Measurements from ENCODE around the gene ATP9B. TPM values are rescaled to one million over a fixed set of nuclear protein-coding genes. Genes with fewer than 3 reads are reported as not detected.

ATP9B gene
- total RNA-seq, 1 donor from 2014 or later = 34.1 TPM

GRCh38 chr18:79048245-79048632 lies 21.0 kb upstream of the ATP9B start:
- Mint-ChIP-seq H3K36me3 (no peaks in the 10 kb centered on the region), H3K27ac (no peak overlapping the region), H3K4me1 (ENCODE audit: unreplicated experiment) (no peaks in the 10 kb centered on the region), H3K9me3 (no peaks in the 10 kb centered on the region), H3K4me3 (no peak overlapping the region), H3K27me3 (peaks cover 4% of the 10 kb centered on the region)
- no peak for DNase-seq (ENCODE audit: extremely low spot score, unreplicated experiment)
- TF ChIP-seq CTCF (conservative IDR thresholded peaks at IDR 0.05) = no peak

- no peaks in the 10 kb centered on the region for H3K9me3 Mint-ChIP-seq
- no peaks in the 10 kb centered on the region for H3K36me3 Mint-ChIP-seq
- no peak for TF ChIP-seq CTCF (conservative IDR thresholded peaks at IDR 0.05)
- H3K27ac Mint-ChIP-seq = no peak overlapping the region
- H3K4me3 Mint-ChIP-seq = no peak overlapping the region
- H3K4me1 Mint-ChIP-seq (ENCODE audit: unreplicated experiment) = no peaks in the 10 kb centered on the region
- DNase-seq (ENCODE audit: extremely low spot score, unreplicated experiment) = no peak
- peaks cover 12% of the 10 kb centered on the region for H3K27me3 Mint-ChIP-seq
Observed at GRCh38 chr18:79049506-79049905, 19.7 kb upstream of the ATP9B start.

- H3K27ac Mint-ChIP-seq = no peak overlapping the region
- no peaks in the 10 kb centered on the region for H3K9me3 Mint-ChIP-seq
- no peak for DNase-seq (ENCODE audit: extremely low spot score, unreplicated experiment)
- no peaks in the 10 kb centered on the region for H3K36me3 Mint-ChIP-seq
- no peak for TF ChIP-seq CTCF (conservative IDR thresholded peaks at IDR 0.05)
- H3K4me3 Mint-ChIP-seq = no peak overlapping the region
- no peaks in the 10 kb centered on the region for H3K4me1 Mint-ChIP-seq (ENCODE audit: unreplicated experiment)
- peaks cover 12% of the 10 kb centered on the region for H3K27me3 Mint-ChIP-seq
Observed at GRCh38 chr18:79050005-79050404, 19.2 kb upstream of the ATP9B start.

GRCh38 chr18:79056827-79057367 lies 12.3 kb upstream of the ATP9B start:
- Mint-ChIP-seq H3K4me3 (no peak overlapping the region), H3K4me1 (ENCODE audit: unreplicated experiment) (no peaks in the 10 kb centered on the region), H3K27ac (no peak overlapping the region), H3K27me3 (peaks cover 16% of the 10 kb centered on the region), H3K36me3 (no peaks in the 10 kb centered on the region), H3K9me3 (no peaks in the 10 kb centered on the region)
- no peak for TF ChIP-seq CTCF (conservative IDR thresholded peaks at IDR 0.05)
- no peak for DNase-seq (ENCODE audit: extremely low spot score, unreplicated experiment)

GRCh38 chr18:79058007-79058406 lies 11.2 kb upstream of the ATP9B start:
- H3K27me3 Mint-ChIP-seq = peaks cover 14% of the 10 kb centered on the region
- no peak for TF ChIP-seq CTCF (conservative IDR thresholded peaks at IDR 0.05)
- no peak for DNase-seq (ENCODE audit: extremely low spot score, unreplicated experiment)
- no peaks in the 10 kb centered on the region for H3K4me1 Mint-ChIP-seq (ENCODE audit: unreplicated experiment)
- H3K36me3 Mint-ChIP-seq = no peaks in the 10 kb centered on the region
- no peaks in the 10 kb centered on the region for H3K9me3 Mint-ChIP-seq
- H3K27ac Mint-ChIP-seq = no peak overlapping the region
- no peak overlapping the region for H3K4me3 Mint-ChIP-seq

- no peak overlapping the region for H3K4me3 Mint-ChIP-seq
- no peak overlapping the region for H3K27ac Mint-ChIP-seq
- no peak for DNase-seq (ENCODE audit: extremely low spot score, unreplicated experiment)
- H3K9me3 Mint-ChIP-seq = peaks cover 24% of the 10 kb centered on the region
- H3K36me3 Mint-ChIP-seq = peaks cover 3% of the 10 kb centered on the region
- H3K4me1 Mint-ChIP-seq (ENCODE audit: unreplicated experiment) = no peaks in the 10 kb centered on the region
- H3K27me3 Mint-ChIP-seq = peaks cover 22% of the 10 kb centered on the region
- no peak for TF ChIP-seq CTCF (conservative IDR thresholded peaks at IDR 0.05)
Observed at GRCh38 chr18:79062806-79063205, 6.4 kb upstream of the ATP9B start.
